GM18907 (cell line): ENCODE data around the gene DLGAP3.
"Not testable (repeated sequence)": the region's sequence is repeated elsewhere in the genome, so short reads cannot be mapped to it uniquely, and the experiment has no call there.

Experiments used
- ATAC-seq: cut with Tn5 transposase; IDR thresholded peaks from one replicate; pipeline ENCODE4 v1.9.1; 2021; ENCODE audit warnings: mild to moderate bottlenecking, moderate library complexity; ENCODE audit not compliant: unreplicated experiment

DLGAP3 gene

DNA sequence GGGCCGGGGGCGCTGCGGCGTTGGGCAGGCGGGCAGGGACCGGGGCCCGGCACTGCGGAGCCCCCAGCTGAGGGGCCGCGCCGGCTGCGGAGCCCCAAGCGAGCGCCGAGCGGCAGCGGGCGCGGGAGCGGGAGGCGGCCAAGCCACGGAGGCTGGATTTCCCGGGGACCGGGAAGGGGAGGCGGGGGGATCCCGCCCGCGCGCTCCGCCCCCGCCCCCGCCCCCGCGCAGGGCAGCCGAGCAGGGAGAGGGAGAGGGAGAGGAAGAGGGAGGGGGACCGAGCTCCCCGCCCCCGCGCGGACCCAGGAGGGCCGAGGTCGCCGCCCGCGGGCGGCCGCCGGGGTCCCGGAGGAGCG is at the start of gene DLGAP3:
TSS of gene DLGAP3 (minus strand) at position 154 of the 356 bp plus-strand sequence. CDS start 24,267 bp downstream, outside the sequence.
- no peak for ATAC-seq

DNA sequence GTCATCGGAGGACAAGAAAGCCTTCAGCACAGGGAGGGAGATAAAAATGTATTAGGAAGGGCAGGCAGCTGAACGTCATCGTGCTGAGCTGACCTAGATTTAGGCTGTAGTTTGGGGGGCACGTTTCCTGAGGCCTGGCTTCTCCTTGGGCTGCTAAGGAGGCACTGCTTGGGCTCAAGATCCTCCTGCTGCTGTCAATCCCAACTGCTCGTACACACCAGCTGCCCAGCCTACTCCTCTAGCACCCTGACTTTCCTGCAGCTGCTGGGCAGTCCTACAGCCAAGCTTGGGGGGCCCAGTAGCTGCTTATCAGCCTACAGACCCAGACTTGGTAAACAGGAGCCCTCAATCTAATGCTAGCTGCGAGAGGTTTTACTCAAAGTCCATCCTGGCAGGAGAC is 49.5 kb upstream of the DLGAP3 start:
- ATAC-seq: no peak

DNA sequence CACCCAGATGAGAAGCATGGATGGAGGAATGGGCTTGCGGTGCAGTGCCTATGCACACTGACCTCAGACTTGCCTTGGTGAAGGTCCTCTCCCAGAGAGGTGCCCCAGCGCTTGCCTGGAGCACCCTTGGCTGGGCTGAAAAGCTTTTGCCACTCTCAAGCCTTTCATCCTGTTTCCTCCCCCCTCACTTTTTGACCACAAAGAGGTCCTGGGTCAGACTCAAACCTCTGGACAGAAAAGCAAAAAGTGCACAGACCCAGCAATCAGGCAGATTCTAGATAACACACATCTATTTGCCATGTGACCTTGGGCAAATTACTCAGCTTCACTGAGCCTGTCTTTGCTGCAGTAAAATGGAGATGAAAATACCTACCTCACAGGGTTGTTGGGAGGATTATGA is 48.4 kb upstream of the DLGAP3 start:
- ATAC-seq: no peak

GRCh38 chr1:34977210-34977471 is 47.7 kb upstream of the DLGAP3 start:
- ATAC-seq: no peak

GRCh38 chr1:34976384-34977209 is 47.1 kb upstream of the DLGAP3 start:
- no peak for ATAC-seq

DNA sequence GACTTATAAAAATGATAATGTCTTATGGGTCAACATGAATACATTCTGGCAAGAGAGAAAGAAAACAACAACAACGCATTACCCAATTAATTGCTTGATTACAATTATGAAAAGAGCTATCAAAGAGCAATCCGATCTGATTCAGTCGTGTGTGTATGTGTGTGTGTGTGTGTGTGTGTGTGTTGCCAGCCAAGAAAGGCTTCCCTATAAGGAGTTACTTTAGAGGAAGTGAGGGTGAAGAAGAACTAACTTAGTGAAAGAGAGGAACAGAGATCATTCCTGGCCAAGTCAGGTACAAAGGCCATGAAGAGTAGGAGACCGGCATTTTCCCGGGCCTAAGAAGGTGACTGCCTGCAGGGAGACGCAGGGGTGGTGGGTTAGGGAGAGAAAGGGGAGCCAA is 46.3 kb upstream of the DLGAP3 start:
- ATAC-seq: no peak

- no peak for ATAC-seq
Measured at GRCh38 chr1:34975338-34975737, 45.9 kb upstream of the DLGAP3 start.

- no peak for ATAC-seq
Measured at GRCh38 chr1:34974626-34975025, 45.2 kb upstream of the DLGAP3 start.

- no peak for ATAC-seq
Measured at GRCh38 chr1:34973326-34973725, 43.9 kb upstream of the DLGAP3 start.

GRCh38 chr1:34970829-34971228 is 41.4 kb upstream of the DLGAP3 start:
- no peak for ATAC-seq

DNA sequence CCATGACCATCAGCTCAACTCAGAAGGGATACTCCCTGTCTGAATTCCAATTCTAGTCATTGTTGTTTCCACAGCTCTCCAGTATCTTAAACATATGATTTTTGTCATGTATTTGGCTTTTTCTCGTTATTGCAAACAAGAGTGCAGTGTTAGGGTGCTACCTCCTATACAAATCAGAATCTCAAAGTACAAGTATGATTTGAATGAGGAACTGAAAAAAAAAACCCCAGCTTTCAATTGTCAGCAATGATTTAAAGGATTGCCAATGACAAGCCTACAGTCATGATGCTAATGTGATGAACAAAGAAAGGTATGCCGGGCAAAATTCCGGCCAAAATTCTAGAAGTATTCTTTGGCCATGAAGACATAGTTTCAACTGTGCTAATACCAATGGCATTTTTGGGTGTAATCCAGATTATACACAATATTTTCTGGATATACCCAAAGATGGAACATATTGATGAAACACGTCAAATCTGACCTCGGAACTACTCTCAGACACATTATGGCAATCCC is 40.8 kb upstream of the DLGAP3 start:
- ATAC-seq: no peak

GRCh38 chr1:34968297-34968696 is 38.8 kb upstream of the DLGAP3 start:
- not testable (repeated sequence) for ATAC-seq

DNA sequence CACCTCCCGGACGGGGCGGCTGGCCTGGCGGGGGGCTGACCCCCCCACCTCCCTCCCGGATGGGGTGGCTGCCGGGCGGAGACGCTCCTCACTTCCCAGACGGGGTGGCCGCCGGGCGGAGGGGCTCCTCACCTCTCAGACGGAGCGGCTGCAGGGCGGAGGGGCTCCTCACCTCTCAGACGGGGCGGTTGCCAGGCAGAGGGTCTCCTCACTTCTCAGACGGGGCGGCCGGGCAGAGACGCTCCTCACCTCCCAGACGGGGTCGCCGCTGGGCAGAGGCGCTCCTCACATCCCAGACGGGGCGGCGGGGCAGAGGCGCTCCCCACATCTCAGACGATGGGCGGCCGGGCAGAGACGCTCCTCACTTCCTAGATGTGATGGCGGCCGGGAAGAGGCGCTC is 38.2 kb upstream of the DLGAP3 start:
- not testable (repeated sequence) for ATAC-seq

DNA sequence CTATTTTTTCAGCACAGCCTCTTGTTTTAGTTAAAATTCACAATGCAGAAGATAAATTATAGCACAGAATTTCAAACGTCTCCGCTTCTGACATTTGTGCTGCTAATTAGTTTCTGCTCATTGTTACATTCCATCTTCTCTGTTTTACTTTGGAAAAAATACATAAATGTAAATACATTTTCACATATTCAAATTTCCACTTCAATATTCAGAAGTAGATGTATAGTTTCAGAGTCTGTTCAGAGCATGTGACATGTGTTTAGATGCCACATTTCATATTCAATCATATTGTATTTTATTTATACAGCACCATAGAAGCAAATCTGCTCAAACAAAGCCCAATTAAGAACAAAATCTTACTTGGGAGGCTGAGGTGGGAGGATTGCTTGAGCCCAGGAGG is 36.1 kb upstream of the DLGAP3 start:
- no peak for ATAC-seq

DNA sequence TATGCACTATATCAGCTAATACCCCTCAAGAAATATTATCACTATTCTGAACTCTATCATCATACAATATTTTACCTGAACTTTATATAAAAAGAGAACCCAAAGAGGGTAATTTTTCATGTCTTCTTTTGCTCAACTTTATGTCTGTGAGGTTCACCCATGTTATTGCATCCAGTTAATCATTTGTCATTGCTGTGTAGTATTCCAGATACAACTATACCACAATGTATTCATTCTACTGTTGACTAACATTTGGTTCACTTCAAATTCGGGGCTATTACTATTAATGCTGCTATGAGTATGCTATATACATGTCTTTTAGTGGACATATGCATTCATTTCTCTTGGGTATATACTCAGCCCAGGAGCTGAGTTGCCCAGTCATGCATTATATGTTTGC is 21.0 kb upstream of the DLGAP3 start:
- ATAC-seq: no peak

DNA sequence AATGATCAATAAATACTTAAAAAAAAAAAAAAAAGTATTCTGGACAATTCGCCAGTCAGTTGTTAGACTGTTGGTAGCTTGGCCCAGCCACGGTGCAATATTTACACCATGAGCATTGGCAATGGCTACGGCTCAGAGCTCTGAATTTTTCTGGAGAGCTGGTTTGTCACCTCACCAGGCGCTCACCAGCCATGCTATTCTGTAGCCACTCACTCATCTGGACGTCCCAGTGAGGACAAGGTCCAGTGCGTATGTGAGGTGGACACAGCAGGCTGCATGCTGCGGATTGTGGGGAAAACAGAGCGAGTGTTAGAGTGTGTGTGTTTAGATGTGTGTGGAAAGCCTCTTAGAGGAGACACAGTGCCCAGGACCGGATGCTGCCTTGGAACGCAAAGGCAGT is 19.3 kb upstream of the DLGAP3 start:
- not testable (repeated sequence) for ATAC-seq

DNA sequence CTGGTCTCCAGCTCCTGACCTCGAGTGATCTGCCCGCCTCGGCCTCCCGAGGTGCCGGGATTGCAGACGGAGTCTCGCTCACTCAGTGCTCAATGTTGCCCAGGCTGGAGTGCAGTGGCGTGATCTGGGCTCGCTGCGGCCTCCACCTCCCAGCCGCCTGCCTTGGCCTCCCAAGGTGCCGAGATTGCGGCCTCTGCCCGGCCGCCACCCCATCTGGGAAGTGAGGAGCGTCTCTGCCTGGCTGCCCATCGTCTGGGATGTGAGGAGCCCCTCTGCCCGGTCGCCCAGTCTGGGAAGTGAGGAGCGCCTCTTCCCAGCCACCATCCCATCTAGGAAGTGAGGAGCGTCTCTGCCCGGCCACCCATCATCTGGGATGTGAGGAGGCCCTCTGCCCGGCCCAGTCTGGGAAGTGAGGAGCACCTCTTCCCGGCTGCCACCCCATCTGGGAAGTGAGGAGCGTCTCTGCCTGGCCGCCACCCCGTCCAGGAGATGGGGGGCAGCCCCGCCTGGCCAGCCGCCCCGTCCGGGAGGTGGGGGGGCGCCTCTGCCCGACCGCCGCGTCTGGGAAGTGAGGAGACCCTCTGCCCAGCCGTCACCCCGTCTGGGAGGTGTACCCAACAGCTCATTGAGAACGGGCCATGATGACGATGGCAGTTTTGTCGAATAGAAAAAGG is 18.3 kb upstream of the DLGAP3 start:
- ATAC-seq: not testable (repeated sequence)

DNA sequence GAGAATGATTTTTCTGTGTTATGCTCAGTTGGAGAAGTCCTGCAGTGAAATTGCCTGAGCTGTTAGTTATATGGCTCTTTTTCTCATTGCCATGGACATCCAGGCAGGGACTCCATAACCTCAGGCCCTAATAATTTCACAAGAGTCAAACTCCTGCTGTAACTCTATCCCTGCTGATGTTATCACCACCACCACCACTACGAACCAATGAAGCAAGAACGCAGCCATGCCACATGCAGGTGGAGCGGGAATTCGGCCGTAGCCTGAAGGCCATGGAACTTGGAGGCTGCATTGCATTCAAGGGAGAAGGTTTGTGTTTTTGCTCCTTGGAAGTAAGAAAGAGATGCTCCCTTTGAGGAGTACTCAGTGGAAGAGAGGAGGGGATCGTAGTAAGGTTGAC is 16.8 kb upstream of the DLGAP3 start:
- no peak for ATAC-seq

- not testable (repeated sequence) for ATAC-seq
Measured at GRCh38 chr1:34941798-34942197, 12.3 kb upstream of the DLGAP3 start.

DNA sequence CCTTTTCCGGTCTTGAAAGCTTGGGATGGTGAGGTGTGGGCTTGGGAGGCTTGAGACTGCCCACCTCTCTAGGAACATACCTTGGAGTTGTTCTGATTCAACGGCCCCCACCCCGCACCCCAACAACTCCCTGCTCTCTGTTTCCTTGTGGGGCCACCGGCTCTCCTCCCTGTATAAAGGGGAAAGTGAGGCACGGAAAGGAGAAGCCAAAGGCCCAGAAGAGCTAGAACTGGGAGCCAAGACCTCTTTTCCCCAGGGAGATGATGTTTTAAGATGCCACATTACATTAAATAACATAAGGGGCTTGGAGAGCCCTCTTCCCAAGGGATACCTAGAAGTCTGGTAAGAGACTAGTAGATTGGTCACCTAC is 1.2 kb upstream of the DLGAP3 start:
- ATAC-seq: no peak

DNA sequence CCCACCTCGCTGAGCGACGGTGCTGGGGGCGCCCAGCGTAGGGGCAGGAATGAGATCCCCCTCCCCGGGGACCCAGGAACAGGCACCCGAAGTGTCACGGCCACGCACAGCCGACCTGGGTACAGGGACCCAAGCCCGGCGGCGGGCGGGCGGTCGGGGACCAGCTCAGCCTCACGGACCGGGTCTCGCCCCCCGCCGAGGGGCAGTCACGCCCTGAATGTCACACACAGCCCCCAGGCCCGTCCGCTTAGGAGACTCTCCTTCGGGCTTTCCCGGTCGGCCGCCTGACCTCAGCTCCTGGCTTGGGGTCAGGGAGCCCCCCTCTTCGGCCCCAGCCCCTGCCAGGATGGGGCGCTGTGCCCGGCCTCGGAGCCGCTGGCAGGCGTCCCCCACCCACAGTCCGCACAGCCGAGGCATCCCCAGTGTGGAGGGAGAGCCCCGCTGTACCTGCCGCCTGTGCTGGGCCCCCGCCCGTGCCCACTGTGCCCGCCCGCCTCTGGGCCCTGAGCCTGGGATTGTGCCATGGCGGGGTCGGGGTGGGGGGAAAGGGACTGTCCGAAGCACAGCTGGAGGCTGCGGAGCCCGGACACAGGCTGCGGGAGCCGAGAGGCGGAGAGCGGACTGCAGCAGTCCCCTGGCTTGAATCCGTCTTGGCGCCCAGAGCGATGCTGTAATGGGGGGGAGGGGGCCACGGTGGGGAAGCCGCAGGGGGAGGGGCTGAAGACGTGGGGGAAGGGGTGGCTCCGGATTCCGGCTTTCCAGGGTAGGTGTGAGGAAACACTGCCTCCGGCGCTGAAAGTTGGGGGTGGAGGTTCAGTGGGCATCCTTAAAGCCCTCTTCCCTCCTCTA is 627 bp upstream of the DLGAP3 start:
- ATAC-seq: no peak
